Activated CD4-positive, alpha-beta T cell treated with anti-CD3 and anti-CD28 coated beads, Interleukin-2, amount 50 U/mL, for 24 hours (primary cell): ENCODE results near the gene ABHD8.

Experiments
- DNase-seq, 2 donors: peaks; one replicate each; pipeline ENCODE4 v3.0.0-alpha.2; 2020; ENCODE audit warnings: low read depth in 1 of 2, low spot score in 1 of 2

The ABHD8 gene

GRCh38 chr19:17268754-17269153 is 34.5 kb downstream of the ABHD8 start:
- no peak for DNase-seq

- peak; percentile 78 to 96 for DNase-seq
These were observed 36.0 kb downstream of the ABHD8 start, which contains the start of gene BABAM1 for GRCh38 chr19:17266975-17267788. Gene BABAM1, plus strand, starts transcription at chr19:17267443. Its CDS starts 1,364 bp downstream, at chr19:17268807.

GRCh38 chr19:17266589-17266974 is 36.6 kb downstream of the ABHD8 start:
- no peak for DNase-seq

GRCh38 chr19:17266026-17266425 is 37.2 kb downstream of the ABHD8 start:
- no peak for DNase-seq

- no peak for DNase-seq
These were observed 38.6 kb downstream of the ABHD8 start, which contains the start of gene USHBP1 for GRCh38 chr19:17264641-17264979. Gene USHBP1, minus strand, starts transcription at chr19:17264745. Its CDS starts 446 bp downstream, at chr19:17264299.

- DNase-seq = no peak
These were observed 39.2 kb downstream of the ABHD8 start for GRCh38 chr19:17263712-17264640.

GRCh38 chr19:17262557-17262956 is 40.7 kb downstream of the ABHD8 start:
- DNase-seq = no peak

GRCh38 chr19:17260842-17261325 is 42.3 kb downstream of the ABHD8 start:
- DNase-seq = peak; percentile 87 to 91

- DNase-seq = no peak
These were observed 43.3 kb downstream of the ABHD8 start for GRCh38 chr19:17259934-17260333.

- no peak for DNase-seq
These were observed 44.0 kb downstream of the ABHD8 start for GRCh38 chr19:17259118-17259780.

GRCh38 chr19:17256130-17256529 is 47.1 kb downstream of the ABHD8 start:
- no peak for DNase-seq

- DNase-seq = no peak
These were observed 48.0 kb downstream of the ABHD8 start for GRCh38 chr19:17255150-17255621.

- DNase-seq = no peak
These were observed 48.6 kb downstream of the ABHD8 start for GRCh38 chr19:17254636-17255035.

GRCh38 chr19:17249887-17250548 is 53.2 kb downstream of the ABHD8 start:
- no peak for DNase-seq

GRCh38 chr19:17248011-17248776 is 55.0 kb downstream of the ABHD8 start:
- no peak for DNase-seq

- DNase-seq = no peak
These were observed 56.4 kb downstream of the ABHD8 start for GRCh38 chr19:17246681-17247425.

GRCh38 chr19:17245535-17245984 is 57.7 kb downstream of the ABHD8 start, which contains the start of gene NR2F6:
Gene NR2F6, minus strand, starts transcription at chr19:17245919. Its CDS starts 699 bp downstream, at chr19:17245220.
- DNase-seq = no peak

GRCh38 chr19:17244618-17245534 is 58.3 kb downstream of the ABHD8 start:
- no peak for DNase-seq
